Ovary (tissue), 3 donors: Measurements from ENCODE around the gene ETV3L.

ENCODE experiments used
- EP300 ChIP-seq: sonication (generic); formaldehyde crosslinking; IDR thresholded peaks from one replicate; pipeline ENCODE4 v1.6.1; 2017; ENCODE audit warnings: antibody characterized with exemption
- TF ChIP-seq, protein P1 (sequence below), 3 donors: fragments of 450-650 bp in 2 of 3; fragments of 200-600 bp in 1 of 3; IDR thresholded peaks; one replicate each; pipeline versions ENCODE4 v1.5.1 to v1.8.0; 2016 to 2022; ENCODE audit warnings: antibody characterized with exemption in 3 of 3, mild to moderate bottlenecking in 1 of 3
- donor health status: DM: no; HTN: no; CAD: no.

DNA sequence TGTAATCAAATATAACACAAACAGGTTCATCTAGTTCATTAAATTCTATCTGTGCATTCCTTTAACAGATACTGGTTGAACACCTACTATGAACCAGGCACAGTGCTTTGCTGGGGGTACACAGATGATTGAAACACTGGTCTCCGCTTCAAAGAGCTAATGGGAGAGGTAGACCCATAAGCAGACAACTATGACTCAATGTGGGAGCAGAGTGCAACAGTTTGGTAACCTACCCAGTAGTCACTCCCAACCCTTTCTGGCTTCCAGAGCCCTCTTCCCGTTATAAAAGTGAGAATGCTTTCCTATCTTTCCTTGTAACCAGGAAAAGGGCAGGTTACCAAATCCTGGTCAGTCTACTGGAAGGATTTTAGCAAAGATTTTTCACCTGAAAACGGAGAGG lies 46.6 kb upstream of the ETV3L start:
- TF ChIP-seq EP300, result no peak
- TF ChIP-seq, protein P1, sequence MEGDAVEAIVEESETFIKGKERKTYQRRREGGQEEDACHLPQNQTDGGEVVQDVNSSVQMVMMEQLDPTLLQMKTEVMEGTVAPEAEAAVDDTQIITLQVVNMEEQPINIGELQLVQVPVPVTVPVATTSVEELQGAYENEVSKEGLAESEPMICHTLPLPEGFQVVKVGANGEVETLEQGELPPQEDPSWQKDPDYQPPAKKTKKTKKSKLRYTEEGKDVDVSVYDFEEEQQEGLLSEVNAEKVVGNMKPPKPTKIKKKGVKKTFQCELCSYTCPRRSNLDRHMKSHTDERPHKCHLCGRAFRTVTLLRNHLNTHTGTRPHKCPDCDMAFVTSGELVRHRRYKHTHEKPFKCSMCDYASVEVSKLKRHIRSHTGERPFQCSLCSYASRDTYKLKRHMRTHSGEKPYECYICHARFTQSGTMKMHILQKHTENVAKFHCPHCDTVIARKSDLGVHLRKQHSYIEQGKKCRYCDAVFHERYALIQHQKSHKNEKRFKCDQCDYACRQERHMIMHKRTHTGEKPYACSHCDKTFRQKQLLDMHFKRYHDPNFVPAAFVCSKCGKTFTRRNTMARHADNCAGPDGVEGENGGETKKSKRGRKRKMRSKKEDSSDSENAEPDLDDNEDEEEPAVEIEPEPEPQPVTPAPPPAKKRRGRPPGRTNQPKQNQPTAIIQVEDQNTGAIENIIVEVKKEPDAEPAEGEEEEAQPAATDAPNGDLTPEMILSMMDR (IDR thresholded peaks at IDR 0.05), result no peak
